Liver (tissue), 3 donors: Measurements from ENCODE around the gene RAB11FIP5.

Experiments used
- ATF3 ChIP-seq: IDR thresholded peaks from 2 replicates; pipeline ENCODE4 v1.6.1; 2016; ENCODE audit warnings: antibody characterized with exemption
- CTCF ChIP-seq: fragments of 150-350 bp; IDR thresholded peaks from 2 replicates; pipeline ENCODE4 v1.5.1; 2017; ENCODE audit warnings: improper control_type of control experiment, low read depth, low read length; ENCODE audit not compliant: missing input control
- EGR1 ChIP-seq, 2 donors: IDR thresholded peaks; 2 replicates each; pipeline ENCODE4 v1.6.1; 2016 to 2018; ENCODE audit warnings: antibody characterized with exemption in 2 of 2, low read depth in 2 of 2
- GABPA ChIP-seq, 2 donors: IDR thresholded peaks in 1 of 2; conservative IDR thresholded peaks in 1 of 2; 2 replicates each; pipeline ENCODE4 v1.6.1; 2016; ENCODE audit warnings: antibody characterized with exemption in 2 of 2, mild to moderate bottlenecking in 1 of 2, moderate library complexity in 1 of 2
- JUND ChIP-seq, 2 donors: IDR thresholded peaks; 2 replicates each; pipeline ENCODE4 v1.6.1; 2016; ENCODE audit warnings: antibody characterized with exemption in 2 of 2
- MAX ChIP-seq: IDR thresholded peaks from 2 replicates; pipeline ENCODE4 v1.6.1; 2016; ENCODE audit warnings: antibody characterized with exemption
- RAD21 ChIP-seq, 2 donors: IDR thresholded peaks; 2 replicates each; pipeline ENCODE4 v1.6.1; 2016; ENCODE audit warnings: antibody characterized with exemption in 2 of 2, mild to moderate bottlenecking in 2 of 2
- REST ChIP-seq: IDR thresholded peaks from 2 replicates; pipeline ENCODE4 v1.6.1; 2016; ENCODE audit warnings: antibody characterized with exemption, mild to moderate bottlenecking
- RXRA ChIP-seq, 2 donors: IDR thresholded peaks; 2 replicates each; pipeline ENCODE4 v1.6.1; 2017 to 2018; ENCODE audit warnings: antibody characterized with exemption in 2 of 2, mild to moderate bottlenecking in 1 of 2
- SP1 ChIP-seq: IDR thresholded peaks from 2 replicates; pipeline ENCODE4 v1.6.1; 2018; ENCODE audit warnings: antibody characterized with exemption, mild to moderate bottlenecking
- TAF1 ChIP-seq: conservative IDR thresholded peaks from 2 replicates; pipeline ENCODE4 v1.6.1; 2016; ENCODE audit warnings: antibody characterized with exemption, mild to moderate bottlenecking
- YY1 ChIP-seq: IDR thresholded peaks from 2 replicates; pipeline ENCODE4 v1.6.1; 2016; ENCODE audit warnings: antibody characterized with exemption, mild to moderate bottlenecking
- ZBTB33 ChIP-seq: IDR thresholded peaks from 2 replicates; pipeline ENCODE4 v1.6.1; 2016; ENCODE audit warnings: antibody characterized with exemption
- donor health status: healthy.
- donor health status: healthy.

- no peak for TF ChIP-seq CTCF
- TF ChIP-seq ATF3: no peak
- no peak for TF ChIP-seq MAX
- TF ChIP-seq RAD21 (IDR thresholded peaks at IDR 0.05): no peak
- TF ChIP-seq ZBTB33: no peak
- TF ChIP-seq TAF1: no peak
- TF ChIP-seq JUND (IDR thresholded peaks at IDR 0.05): no peak
- no peak for TF ChIP-seq YY1
- TF ChIP-seq REST: no peak
- no peak for TF ChIP-seq RXRA (IDR thresholded peaks at IDR 0.05)
- TF ChIP-seq SP1: no peak
- TF ChIP-seq EGR1 (IDR thresholded peaks at IDR 0.05; ENCODE audit: low read depth in 2 of 2): no peak
- TF ChIP-seq GABPA (IDR thresholded peaks at IDR 0.05 in 1 of 2, conservative IDR thresholded peaks at IDR 0.05 in 1 of 2): no peak
Measured at GRCh38 chr2:73053316-73054114, 59.2 kb downstream of the RAB11FIP5 start.
